GM21515 (cell line): ENCODE measurements around the gene SSBP3.

Experiments
- ATAC-seq: cut with Tn5 transposase; IDR thresholded peaks from one replicate; pipeline ENCODE4 v1.9.1; 2021; ENCODE audit not compliant: unreplicated experiment

SSBP3 gene

DNA sequence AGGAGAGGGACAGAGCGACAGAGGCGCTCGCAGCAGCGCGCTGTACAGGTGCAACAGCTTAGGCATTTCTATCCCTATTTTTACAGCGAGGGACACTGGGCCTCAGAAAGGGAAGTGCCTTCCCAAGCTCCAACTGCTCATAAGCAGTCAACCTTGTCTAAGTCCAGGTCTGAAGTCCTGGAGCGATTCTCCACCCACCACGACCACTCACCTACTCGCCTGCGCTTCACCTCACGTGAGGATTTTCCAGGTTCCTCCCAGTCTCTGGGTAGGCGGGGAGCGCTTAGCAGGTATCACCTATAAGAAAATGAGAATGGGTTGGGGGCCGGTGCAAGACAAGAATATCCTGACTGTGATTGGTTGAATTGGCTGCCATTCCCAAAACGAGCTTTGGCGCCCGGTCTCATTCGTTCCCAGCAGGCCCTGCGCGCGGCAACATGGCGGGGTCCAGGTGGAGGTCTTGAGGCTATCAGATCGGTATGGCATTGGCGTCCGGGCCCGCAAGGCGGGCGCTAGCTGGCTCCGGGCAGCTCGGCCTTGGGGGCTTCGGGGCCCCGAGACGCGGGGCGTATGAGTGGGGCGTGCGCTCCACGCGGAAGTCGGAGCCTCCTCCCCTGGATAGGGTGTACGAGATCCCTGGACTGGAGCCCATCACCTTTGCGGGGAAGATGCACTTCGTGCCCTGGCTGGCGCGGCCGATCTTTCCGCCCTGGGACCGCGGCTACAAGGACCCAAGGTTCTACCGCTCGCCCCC lies 206.3 kb downstream of the SSBP3 start, which contains the start of the genes CYB5RL and MRPL37:
CYB5RL (minus strand) TSS at position 266 of the 754 bp plus-strand sequence. CDS start 4,414 bp downstream, outside the sequence.
MRPL37 (plus strand) TSS at position 403 of the 754 bp plus-strand sequence; CDS start at position 480, 77 bp downstream.
- ATAC-seq = peak; percentile 94

DNA sequence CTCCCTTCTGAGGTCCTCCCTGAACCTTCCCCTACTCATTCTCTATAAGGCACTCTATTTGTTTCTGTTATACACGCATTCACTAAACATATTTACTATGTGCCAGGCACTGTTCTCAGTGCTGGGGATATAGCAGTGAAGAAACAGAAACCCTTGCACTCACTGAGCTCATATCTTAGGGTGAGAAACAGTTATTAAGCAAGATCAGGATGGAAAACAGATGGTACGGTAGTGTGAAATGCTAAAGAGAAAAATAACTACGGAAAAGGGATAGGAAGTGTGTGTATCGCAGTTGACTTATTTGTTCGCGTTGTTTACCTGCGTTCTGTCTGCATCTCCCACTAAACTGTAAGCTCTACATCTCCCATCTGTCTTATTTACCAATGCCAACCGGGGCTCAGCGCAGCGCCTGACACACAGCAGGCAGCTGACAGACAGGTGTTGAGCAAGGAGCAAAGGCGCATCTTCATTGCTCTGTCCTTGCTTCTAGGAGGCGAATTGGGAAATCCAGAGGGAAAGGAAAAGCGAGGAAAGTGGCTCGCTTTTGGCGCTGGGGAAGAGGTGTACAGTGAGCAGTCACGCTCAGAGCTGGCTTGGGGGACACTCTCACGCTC lies 206.9 kb downstream of the SSBP3 start:
- no peak for ATAC-seq

DNA sequence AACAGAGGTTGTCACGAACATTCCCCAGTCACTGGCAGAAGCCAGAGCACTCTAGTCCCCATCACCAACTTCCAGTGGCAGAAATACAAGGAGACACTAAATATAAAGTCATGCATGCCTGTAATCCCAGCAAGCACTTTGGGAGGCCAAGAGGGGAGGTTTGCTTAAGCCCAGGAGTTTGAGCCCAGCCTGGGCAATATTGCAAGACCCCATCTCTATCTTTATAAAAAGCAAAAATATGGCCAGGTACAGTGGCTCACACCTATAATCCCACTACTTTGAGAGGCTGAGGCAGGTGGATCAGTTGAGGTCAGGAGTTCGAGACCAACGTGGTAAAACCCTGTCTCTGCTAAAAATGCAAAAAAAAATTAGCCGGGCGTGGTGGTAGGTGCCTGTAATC lies 212.7 kb downstream of the SSBP3 start:
- no peak for ATAC-seq

DNA sequence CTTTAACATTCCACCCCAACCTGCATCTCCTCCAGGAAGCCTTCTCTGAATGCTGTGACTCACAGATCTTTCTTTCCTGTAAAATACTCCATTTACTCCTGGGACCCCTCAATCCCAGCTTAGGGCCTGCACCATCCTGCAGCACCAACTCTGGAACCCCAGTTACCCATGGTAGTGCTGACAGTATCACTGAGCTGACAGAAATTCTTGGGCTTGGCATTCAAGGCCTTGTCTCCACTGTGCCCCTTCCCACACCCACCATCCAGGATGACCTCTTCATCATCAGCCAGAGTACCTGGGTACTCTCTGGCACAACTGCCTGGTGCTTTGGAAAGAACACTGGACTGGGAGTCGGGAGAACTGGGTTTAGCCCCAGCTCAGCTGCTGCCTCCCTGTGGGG lies 214.7 kb downstream of the SSBP3 start:
- ATAC-seq = no peak

DNA sequence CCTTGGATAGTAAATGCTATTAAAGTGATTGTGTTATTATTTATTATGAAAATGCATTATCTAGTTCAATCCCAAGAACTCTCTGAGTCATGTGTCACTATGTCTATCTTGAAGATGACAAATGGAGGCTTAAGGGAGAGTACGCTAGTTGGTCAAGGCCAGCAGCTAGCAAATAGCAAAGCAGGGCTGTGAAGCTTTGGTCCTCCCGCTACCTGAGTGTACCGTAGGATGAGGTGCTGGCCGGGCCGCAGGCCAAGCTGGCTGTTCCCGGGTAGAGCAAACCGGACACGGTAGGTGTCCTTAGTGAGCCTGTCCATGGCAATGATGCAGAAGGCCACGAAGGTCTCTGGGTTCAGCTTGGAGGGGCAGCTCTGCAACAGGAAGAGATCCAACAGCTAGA lies 215.7 kb downstream of the SSBP3 start:
- ATAC-seq = no peak

DNA sequence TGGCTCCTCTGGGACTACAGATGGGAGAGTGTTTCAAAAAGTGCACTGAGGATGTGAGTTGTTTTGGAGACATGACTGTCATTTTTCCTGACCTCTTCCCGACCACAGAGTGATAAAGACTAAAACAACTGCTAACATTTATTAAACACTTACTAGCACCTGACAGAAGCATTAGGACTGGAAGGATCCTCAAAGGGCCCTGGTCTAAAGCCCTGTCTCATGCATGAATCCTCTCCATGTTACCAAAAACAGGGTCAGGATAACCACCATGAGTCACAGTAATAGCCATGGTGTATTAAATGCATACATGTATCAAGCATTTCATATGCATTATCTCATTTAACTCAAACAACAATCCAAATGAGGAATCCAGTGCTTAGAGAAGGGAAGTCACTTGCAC lies 217.9 kb downstream of the SSBP3 start:
- ATAC-seq = no peak

DNA sequence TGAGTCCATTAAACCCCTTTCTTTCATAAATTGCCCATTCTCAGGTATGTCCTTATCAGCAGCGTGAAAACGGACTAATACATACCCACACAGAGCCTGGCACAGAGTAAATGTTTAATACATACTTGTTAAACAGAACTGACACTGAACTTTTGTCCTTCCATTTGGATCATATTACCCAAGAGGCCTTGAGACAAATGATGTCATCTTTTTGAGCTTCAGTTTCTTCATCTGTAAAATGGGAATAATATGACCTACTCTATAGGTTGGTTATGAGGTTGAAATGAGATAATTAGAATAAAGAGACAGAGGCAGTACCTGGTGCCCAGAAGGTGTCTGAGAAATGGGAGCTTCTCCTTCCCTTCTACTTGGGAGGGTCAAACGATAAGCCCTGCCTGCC lies 220.1 kb downstream of the SSBP3 start:
- ATAC-seq = no peak

DNA sequence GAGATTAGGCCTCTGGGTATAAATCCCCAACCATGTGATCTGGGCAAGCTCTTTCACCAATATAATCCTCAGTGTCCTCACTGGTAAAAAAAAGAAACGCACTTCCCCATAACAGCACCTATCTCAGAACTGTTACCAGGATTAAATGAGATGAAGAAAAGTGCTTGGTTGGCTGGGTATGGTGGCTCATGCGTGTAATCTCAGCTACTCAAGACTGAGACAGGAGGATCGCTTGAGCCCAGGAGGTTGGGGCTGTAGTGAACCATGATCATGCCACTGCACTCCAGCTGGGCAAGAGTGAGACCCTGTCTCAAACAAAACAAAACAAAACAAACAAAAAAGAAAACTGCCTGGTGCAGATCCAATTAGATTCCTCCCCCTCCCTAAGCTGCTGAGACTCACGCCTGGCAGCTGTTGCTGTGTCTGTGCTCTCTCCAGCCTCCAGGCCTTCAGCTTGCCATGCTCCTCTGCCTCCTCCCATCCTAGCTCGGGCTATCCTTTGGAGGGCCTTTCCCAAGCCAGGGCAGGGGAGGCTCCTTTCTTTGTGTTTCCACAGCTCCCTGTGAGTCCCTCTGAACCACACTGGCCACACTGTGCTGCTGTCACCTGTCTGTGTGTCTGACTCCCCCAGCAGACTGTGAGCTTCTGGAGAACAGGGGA lies 225.4 kb downstream of the SSBP3 start:
- no peak for ATAC-seq

DNA sequence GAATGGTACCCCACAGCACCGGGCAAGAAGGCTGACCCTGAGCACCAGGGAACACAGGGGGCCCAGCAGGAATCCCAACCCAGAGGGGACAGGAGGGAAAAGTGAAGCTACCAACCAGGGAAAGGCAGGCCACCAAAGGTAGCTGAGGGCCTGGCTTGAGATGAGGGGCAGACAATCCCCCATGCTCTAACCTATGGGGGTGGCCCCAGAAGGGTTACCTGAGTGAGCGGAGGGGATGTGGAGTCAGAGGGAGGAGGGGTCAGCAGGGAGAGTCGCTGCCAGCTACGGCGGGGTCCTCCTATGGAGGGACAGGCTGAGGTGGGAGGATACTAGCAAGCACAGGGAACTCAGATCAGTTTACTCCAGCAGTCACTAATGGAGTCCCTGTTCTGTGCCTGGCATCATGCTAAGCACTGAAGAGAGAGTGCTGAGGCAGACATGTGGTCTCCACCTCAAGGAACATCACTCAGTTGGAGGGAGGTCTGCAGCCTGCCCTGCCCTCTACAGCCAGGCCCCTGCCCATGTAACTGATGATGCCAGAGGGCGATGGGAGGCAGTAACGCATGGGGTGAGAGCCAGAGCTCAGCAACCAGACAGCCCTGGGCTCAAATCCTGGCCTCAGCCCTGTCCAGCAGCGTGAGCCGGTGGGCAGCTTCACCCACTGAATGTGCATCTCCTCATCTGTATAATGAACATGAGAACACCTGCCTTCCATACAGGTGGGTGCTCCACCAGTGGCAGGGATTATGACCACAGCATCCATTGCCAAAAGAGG lies 227.7 kb downstream of the SSBP3 start:
- ATAC-seq = no peak

DNA sequence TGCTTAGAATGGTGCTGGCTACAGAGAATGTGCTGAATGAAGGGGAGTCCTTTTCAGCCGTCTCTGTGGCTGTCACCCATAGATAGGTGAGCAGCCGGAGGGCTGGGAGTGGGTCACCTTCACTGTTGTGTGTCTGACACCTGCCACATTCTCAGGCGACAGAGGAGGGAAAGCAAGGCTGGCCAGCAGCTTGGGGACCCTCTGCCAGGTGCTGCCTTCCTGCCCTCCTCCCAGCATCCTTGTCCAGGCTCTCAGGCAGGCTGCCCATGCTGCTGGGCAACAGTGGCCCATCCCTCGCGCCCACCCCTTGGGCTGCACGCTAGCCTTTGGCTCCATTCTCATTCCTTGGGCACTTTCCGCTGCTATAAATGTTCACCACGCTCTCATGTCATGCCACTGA lies 228.5 kb downstream of the SSBP3 start:
- ATAC-seq = no peak

DNA sequence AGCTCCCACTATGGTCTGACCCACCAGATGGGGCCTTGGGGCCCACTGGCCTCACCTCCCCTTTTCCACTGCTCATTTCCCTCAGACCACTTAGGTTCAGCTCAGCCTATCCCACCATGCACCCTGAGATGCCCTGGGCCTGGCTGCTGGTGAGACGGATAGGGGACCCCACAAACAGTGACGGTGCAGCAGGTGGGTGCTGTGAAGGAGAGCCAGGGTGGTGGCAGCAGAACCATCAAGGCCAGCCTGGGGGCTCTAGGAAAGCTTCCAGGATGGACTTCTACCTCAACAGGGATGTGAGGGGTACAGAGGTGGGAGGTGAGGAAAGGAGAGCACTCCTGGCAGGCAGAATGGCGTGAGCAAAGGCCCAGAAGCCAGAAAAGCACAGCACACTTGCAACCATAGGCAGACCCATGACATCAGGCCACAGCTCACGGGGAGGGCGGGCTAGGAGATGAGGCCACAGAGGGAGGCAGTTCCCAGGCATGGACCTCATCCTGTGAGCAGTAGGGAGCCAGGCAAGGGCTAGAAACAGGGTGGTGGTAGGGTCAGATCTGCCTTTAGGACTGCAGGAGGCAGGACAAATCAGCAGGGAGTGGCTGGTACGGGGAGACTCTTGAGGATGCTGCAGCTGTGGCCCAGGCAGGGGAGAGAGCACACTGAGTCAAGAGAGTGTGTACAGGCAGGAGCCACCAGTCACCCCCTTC lies 229.4 kb downstream of the SSBP3 start:
- no peak for ATAC-seq
